ENCODE data around the gene PCDHA1. TPM values are rescaled to one million over a fixed set of nuclear protein-coding genes. Genes with fewer than 3 reads are reported as not detected.

Gene PCDHA1
- total RNA-seq, 6 donors from 2014 or later: 0.13 TPM; not detected in 5

DNA sequence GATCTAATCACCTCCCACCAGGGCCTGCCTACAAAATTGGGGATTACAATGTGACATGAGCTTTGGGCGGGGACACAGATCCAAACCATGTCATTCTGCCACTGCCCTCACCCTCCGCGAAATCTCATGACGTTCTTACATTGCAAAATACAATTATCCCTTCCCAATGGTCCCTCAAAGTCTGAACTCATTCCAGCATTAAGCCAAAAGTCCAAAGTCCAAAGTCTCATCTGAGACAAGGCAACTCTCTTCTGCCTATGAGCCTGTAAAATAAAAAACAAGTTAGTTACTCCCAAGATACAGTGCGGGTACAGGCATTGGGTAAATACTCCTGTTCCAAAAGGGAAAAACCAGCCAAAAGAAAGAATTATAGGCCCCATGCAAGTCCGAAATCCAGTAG is 165.7 kb downstream of the PCDHA1 start:
- WGBS, 2 donors: 79 to 84% methylated on average over 6 of the region's 6 CpGs
- DNase-seq (no peak), ATAC-seq (ENCODE audit: low FRiP score in 2 of 2) (no peak)
- H3K4me1 ChIP-seq: no peaks in the 10 kb centered on the region
- no peak overlapping the region for H3K4me3 ChIP-seq
- no peak overlapping the region for H3K27ac ChIP-seq
- TF ChIP-seq, protein P1, sequence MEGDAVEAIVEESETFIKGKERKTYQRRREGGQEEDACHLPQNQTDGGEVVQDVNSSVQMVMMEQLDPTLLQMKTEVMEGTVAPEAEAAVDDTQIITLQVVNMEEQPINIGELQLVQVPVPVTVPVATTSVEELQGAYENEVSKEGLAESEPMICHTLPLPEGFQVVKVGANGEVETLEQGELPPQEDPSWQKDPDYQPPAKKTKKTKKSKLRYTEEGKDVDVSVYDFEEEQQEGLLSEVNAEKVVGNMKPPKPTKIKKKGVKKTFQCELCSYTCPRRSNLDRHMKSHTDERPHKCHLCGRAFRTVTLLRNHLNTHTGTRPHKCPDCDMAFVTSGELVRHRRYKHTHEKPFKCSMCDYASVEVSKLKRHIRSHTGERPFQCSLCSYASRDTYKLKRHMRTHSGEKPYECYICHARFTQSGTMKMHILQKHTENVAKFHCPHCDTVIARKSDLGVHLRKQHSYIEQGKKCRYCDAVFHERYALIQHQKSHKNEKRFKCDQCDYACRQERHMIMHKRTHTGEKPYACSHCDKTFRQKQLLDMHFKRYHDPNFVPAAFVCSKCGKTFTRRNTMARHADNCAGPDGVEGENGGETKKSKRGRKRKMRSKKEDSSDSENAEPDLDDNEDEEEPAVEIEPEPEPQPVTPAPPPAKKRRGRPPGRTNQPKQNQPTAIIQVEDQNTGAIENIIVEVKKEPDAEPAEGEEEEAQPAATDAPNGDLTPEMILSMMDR (IDR thresholded peaks at IDR 0.05): no peak
- TF ChIP-seq POLR2A (IDR thresholded peaks at IDR 0.05) (no peak), EP300 (IDR thresholded peaks at IDR 0.05) (no peak), POLR2AphosphoS5 (IDR thresholded peaks at IDR 0.05) (no peak)
- no peaks in the 10 kb centered on the region for H3K36me3 ChIP-seq
- H3K9me3 ChIP-seq: no peaks in the 10 kb centered on the region
- no peaks in the 10 kb centered on the region for H3K27me3 ChIP-seq

DNA sequence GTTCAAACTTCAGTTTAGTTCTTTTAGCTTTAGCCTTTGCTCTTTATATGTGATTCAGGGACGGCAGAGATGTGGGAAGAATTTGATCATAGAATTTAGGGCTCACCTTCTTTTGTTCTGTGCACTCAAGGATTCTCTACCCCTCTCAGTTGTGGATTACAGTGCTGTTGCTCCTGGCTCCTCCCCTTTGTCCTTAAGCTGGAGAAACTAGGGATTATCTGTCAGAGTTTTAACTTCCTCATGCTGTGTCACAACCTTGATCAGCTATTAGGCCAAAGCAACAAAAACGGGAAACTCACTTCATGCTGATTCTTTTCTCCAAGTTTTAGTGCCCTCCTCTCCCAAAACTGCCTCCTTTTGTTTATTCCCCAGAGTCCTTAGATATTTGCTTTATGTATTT is 167.3 kb downstream of the PCDHA1 start:
- H3K27me3 ChIP-seq: no peaks in the 10 kb centered on the region
- no peaks in the 10 kb centered on the region for H3K4me1 ChIP-seq
- no peak for ATAC-seq (ENCODE audit: low FRiP score in 2 of 2)
- no peaks in the 10 kb centered on the region for H3K36me3 ChIP-seq
- H3K9me3 ChIP-seq: no peaks in the 10 kb centered on the region
- 39% methylated on average over 2 of the region's 2 CpGs for WGBS, 2 donors
- no peak overlapping the region for H3K27ac ChIP-seq
- no peak overlapping the region for H3K4me3 ChIP-seq
- TF ChIP-seq, protein P1 (IDR thresholded peaks at IDR 0.05): no peak
- no peak for TF ChIP-seq EP300 (IDR thresholded peaks at IDR 0.05)
- no peak for TF ChIP-seq POLR2A (IDR thresholded peaks at IDR 0.05)
- DNase-seq: no peak

DNA sequence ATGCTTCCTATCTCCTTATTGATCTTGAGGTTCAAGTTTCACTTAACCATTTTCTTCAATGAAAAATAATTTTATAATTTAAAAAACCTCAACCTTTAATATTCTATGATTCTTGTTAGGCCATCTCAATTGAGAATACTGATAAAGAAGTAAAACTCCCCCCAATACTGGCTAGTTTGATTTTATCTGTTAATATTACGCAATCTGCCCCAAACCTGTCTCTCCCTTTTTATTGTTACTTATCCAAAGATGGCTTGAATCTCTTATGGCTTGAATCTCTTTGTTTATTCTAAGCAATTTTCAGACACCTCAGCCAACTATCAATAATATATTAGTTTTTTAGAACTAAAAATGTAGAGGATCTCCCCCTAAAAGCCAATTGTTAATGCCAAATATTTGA is 176.2 kb downstream of the PCDHA1 start:
- TF ChIP-seq POLR2A (IDR thresholded peaks at IDR 0.05) (no peak), EP300 (IDR thresholded peaks at IDR 0.05) (no peak), POLR2AphosphoS5 (IDR thresholded peaks at IDR 0.05) (no peak)
- TF ChIP-seq, protein P1 (IDR thresholded peaks at IDR 0.05): no peak
- Histone ChIP-seq H3K36me3 (no peaks in the 10 kb centered on the region), H3K27ac (no peak overlapping the region), H3K27me3 (no peaks in the 10 kb centered on the region), H3K4me1 (peaks cover 4 to 12% (median 12%) of the 10 kb centered on the region in 4 donors), H3K9me3 (no peaks in the 10 kb centered on the region), H3K4me3 (no peak overlapping the region)
- DNase-seq (no peak), ATAC-seq (ENCODE audit: low FRiP score in 2 of 2) (no peak)
- WGBS, 2 donors: 85 to 89% methylated on average over 1 of the region's 1 CpG

DNA sequence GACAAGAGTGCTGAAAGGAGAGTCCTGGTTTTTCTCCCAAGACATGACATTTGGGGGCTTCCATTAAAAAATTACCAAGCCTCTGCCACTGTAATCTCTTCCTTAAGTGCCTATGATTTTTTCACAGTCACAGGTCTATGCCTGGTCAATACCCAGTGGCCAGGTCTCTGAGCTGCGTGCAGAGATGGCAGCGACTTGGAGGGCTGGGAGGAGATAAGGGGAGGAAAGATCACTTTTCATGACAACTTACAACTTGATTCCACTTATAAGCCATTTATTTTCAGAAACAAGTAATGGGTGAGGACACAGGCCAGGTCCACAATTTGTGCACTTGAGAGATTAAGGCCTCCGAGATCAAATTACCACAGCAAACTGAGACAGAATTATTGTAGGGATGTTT is 178.4 kb downstream of the PCDHA1 start:
- DNase-seq (no peak), ATAC-seq (ENCODE audit: low FRiP score in 2 of 2) (no peak)
- no peak overlapping the region for H3K4me3 ChIP-seq
- 72 to 84% methylated on average over 3 of the region's 3 CpGs for WGBS, 2 donors
- H3K4me1 ChIP-seq: peaks cover 4 to 17% (median 12%) of the 10 kb centered on the region in 4 donors
- H3K36me3 ChIP-seq: no peaks in the 10 kb centered on the region
- H3K27ac ChIP-seq: no peak overlapping the region
- TF ChIP-seq, protein P1 (IDR thresholded peaks at IDR 0.05): no peak
- TF ChIP-seq EP300 (IDR thresholded peaks at IDR 0.05) (no peak), POLR2A (IDR thresholded peaks at IDR 0.05) (no peak), POLR2AphosphoS5 (IDR thresholded peaks at IDR 0.05) (no peak)
- no peaks in the 10 kb centered on the region for H3K27me3 ChIP-seq
- H3K9me3 ChIP-seq: no peaks in the 10 kb centered on the region

DNA sequence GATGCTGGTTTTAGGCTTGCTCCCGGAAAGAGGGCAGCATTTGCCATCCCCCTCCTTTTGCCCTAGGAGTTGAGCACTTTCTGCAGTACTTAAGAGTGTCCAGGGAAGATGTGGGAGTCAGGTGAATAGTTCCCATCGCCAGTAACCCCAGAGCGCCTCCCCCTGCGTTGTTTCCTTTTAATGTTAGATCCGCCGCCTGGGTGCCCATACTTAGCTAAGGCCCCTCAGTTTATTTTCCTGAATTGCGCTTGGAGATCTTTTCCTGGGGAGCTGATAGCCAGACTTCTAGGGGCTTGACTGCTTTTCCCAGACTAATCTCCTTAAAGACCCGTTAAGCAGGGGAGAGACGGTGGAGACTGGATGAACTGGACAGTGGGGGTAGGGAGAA is 180.0 kb downstream of the PCDHA1 start:
- TF ChIP-seq EP300 (IDR thresholded peaks at IDR 0.05) (no peak), POLR2AphosphoS5 (IDR thresholded peaks at IDR 0.05) (no peak)
- TF ChIP-seq, protein P1 (IDR thresholded peaks at IDR 0.05): no peak
- WGBS, 2 donors: 1 to 2% methylated on average over 9 of the region's 9 CpGs
- Histone ChIP-seq H3K27me3 (no peaks in the 10 kb centered on the region), H3K9me3 (no peaks in the 10 kb centered on the region), H3K36me3 (no peaks in the 10 kb centered on the region), H3K4me3 (peak overlapping the region; percentile 45 to 71 (median 58)), H3K4me1 (peaks cover 4 to 17% (median 12%) of the 10 kb centered on the region in 4 donors), H3K27ac (peak overlapping the region; percentile 50 to 80 (median 76))
- DNase-seq (no peak), ATAC-seq (ENCODE audit: low FRiP score in 2 of 2) (peak in 1 of 2 donors; percentile 2)
